Vagina (tissue), 2 donors: ENCODE results near the gene PTRHD1.

Experiments
- CTCF ChIP-seq, 3 experiments: fragments of 450-650 bp in 2 of 3; fragments of 200-600 bp in 1 of 3; sonication (generic) in 1 of 3; IDR thresholded peaks; one replicate each; pipeline ENCODE4 v1.5.1; 2017 to 2019; ENCODE audit warnings: antibody characterized with exemption in 3 of 3, mild to moderate bottlenecking in 2 of 3, moderate library complexity in 2 of 3
- POLR2A ChIP-seq, 2 donors: fragments of 450-650 bp; IDR thresholded peaks; one replicate each; pipeline ENCODE4 v1.6.1; 2017; ENCODE audit warnings: antibody characterized with exemption in 2 of 2, mild to moderate bottlenecking in 2 of 2, moderate library complexity in 2 of 2

DNA sequence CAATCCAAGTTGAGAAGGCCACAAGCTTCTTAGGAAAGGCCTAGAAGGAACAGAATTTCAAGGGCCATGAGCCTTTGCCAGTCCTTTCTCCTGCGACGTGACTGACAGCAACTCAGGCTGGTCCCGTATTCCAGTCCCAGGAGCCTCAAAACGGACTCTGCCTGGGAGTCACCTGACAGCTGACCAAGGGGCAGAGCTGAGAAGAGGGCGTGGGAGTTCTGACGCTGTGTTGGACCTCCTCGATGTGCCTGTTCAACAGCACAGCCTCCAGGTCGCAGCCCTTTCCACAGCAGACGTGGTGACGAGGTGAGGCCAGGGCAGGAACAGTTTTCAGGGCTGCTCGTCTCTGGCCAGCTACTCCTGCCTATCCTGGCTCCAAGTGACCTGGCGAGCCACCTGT, 37.6 kb upstream of the PTRHD1 start:
- TF ChIP-seq CTCF (IDR thresholded peaks at IDR 0.05) (no peak), POLR2A (IDR thresholded peaks at IDR 0.05) (no peak)
